Suprapubic skin (tissue), 4 donors: Measurements from ENCODE around the gene CSF1R.

Experiments
- EP300 ChIP-seq: sonication (generic); formaldehyde crosslinking; IDR thresholded peaks from one replicate; pipeline ENCODE4 v1.6.1; 2017; ENCODE audit warnings: antibody characterized with exemption
- POLR2AphosphoS5 ChIP-seq, 3 donors: sonication (generic); formaldehyde crosslinking; IDR thresholded peaks; one replicate each; pipeline ENCODE4 v1.6.1; 2017; ENCODE audit warnings: antibody characterized with exemption in 3 of 3
- TF ChIP-seq, protein P1 (sequence below), 2 donors: fragments of 200-600 bp in 1 of 2; fragments of 450-650 bp in 1 of 2; sonication (generic) in 1 of 2; IDR thresholded peaks; one replicate each; pipeline ENCODE4 v1.5.1; 2016 to 2019; ENCODE audit warnings: antibody characterized with exemption in 2 of 2, mild to moderate bottlenecking in 1 of 2, moderate library complexity in 1 of 2

DNA sequence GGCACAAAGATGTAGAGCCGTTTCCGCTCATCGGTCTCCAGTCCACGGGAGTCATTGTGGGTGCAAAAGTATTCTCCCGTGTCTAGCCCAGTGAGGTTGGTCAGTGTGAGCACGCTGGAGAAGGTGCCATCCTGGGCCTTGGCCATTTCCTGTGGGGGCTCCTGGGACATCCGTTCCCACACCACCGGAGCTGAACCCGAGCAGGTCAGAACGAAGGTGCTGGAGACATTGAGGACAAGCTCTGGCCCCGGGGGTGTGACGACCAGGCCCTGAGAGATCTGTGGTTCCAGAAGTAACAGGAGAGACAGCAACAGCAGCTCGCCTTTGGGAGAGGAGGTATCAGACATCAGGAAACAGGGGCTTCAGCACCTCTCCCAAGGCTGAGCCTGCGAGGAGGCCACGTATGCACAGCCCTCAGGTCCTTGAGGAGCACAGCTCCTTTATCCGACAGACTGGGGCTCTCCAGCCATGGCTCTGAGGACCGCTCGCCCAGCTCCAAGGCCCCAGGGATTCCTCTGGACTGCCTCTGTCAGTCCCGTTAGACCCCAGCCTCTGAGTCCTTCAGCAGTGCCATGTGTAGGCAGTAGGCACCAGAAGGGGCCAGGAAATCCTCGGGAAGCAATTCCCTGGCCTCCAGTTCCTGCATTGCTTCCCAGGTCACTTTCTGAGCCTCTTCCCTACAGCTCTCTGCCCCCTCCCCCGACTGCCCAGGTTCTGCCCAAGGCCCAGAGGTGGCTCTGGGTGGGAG, 49.4 kb upstream of the CSF1R start:
- TF ChIP-seq, protein P1, sequence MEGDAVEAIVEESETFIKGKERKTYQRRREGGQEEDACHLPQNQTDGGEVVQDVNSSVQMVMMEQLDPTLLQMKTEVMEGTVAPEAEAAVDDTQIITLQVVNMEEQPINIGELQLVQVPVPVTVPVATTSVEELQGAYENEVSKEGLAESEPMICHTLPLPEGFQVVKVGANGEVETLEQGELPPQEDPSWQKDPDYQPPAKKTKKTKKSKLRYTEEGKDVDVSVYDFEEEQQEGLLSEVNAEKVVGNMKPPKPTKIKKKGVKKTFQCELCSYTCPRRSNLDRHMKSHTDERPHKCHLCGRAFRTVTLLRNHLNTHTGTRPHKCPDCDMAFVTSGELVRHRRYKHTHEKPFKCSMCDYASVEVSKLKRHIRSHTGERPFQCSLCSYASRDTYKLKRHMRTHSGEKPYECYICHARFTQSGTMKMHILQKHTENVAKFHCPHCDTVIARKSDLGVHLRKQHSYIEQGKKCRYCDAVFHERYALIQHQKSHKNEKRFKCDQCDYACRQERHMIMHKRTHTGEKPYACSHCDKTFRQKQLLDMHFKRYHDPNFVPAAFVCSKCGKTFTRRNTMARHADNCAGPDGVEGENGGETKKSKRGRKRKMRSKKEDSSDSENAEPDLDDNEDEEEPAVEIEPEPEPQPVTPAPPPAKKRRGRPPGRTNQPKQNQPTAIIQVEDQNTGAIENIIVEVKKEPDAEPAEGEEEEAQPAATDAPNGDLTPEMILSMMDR (IDR thresholded peaks at IDR 0.05), result no peak
- TF ChIP-seq POLR2AphosphoS5 (IDR thresholded peaks at IDR 0.05) (no peak), EP300 (no peak)
